HepG2 (cell line): ENCODE results near the gene TTBK1. TPM values are rescaled to one million over a fixed set of nuclear protein-coding genes. Genes with fewer than 3 reads are reported as not detected.

ENCODE experiments used
- ATAC-seq: fragments of 200-7000 bp; cut with Tn5 transposase; 3 replicates; pipeline ENCODE4 v1.9.1; 2020; ENCODE audit warnings: mild to moderate bottlenecking, moderate library complexity
- BruUV-seq: library from RNA; stranded (reverse); fragments of 400-500 nt; replicated peaks from 2 replicates; lab custom pipeline; 2021; lab: Mats Ljungman, UMichigan
- CTCF ChIA-PET: fragments of 300-600 bp; formaldehyde crosslinking; extraction: SDS; loops from one replicate; lab custom pipeline; 2021; ENCODE audit warnings: low total read pairs, inconsistent platforms, low intra/inter-chr PET ratio; lab: Yijun Ruan, JAX
- POLR2A ChIA-PET: fragments of 350-600 bp; sonication (Branson Sonifier 250); formaldehyde crosslinking; loops from one replicate; lab custom pipeline; 2020; ENCODE audit warnings: antibody characterized with exemption, inconsistent platforms; lab: Yijun Ruan, JAX
- DNase-seq: peaks from one replicate; pipeline ENCODE4 v3.0.0-alpha.2; 2015; ENCODE audit warnings: low spot score
- FAIRE-seq: peaks from 3 replicates; lab custom pipeline; 2011; peaks lifted over from hg19 to GRCh38; lab: Jason Lieb, UNC
- H2AFZ ChIP-seq: one replicate; pipeline ENCODE4 v1.6.1; 2011; ENCODE audit warnings: low read length, inconsistent platforms
- H3K27ac ChIP-seq: fragments of 300-600 bp; 3 replicates; pipeline ENCODE4 v1.8.0; 2011; ENCODE audit warnings: mixed run types, mild to moderate bottlenecking, mixed read lengths, low read length, inconsistent platforms; ENCODE audit not compliant: insufficient read depth; ENCODE audit errors: extremely low read length
- H3K27me3 ChIP-seq, 2 experiments: fragments of 200-600 bp in 1 of 2; 2 replicates in 1 of 2; 3 replicates in 1 of 2; pipeline versions ENCODE4 v1.6.0 to v1.8.0; 2011; ENCODE audit warnings: low read length in 2 of 2, mild to moderate bottlenecking in 2 of 2, moderate library complexity in 2 of 2, inconsistent platforms in 1 of 2; ENCODE audit not compliant: insufficient read depth in 2 of 2, control insufficient read depth in 1 of 2
- H3K36me3 ChIP-seq, 2 experiments: fragments of 200-600 bp in 1 of 2; replicated peaks in 1 of 2; 2 replicates in 1 of 2; 3 replicates in 1 of 2; pipeline versions ENCODE4 v1.5.1 to v1.8.0; 2011; ENCODE audit warnings: low read length in 2 of 2, inconsistent platforms in 1 of 2; ENCODE audit not compliant: insufficient read depth in 2 of 2, control insufficient read depth in 1 of 2
- H3K4me1 ChIP-seq: 2 replicates; pipeline ENCODE4 v1.5.1; 2012; ENCODE audit warnings: low read length, inconsistent platforms; ENCODE audit not compliant: insufficient read depth
- H3K4me2 ChIP-seq: 2 replicates; pipeline ENCODE4 v1.6.0; 2011; ENCODE audit warnings: low read depth, low read length, inconsistent platforms
- H3K4me3 ChIP-seq, 3 experiments: fragments of 200-600 bp in 1 of 3; sonication (generic), shearing (Covaris generic) in 1 of 3; replicated peaks in 1 of 3; 2 replicates each; pipeline ENCODE4 v1.5.1; 2011 to 2016; ENCODE audit warnings: low read length in 3 of 3, inconsistent platforms in 2 of 3, low read depth in 2 of 3, mild to moderate bottlenecking in 2 of 3, control low read depth in 1 of 3, mixed read lengths in 1 of 3; ENCODE audit not compliant: insufficient read depth in 1 of 3
- H3K79me2 ChIP-seq: one replicate; pipeline ENCODE4 v1.6.1; 2011; ENCODE audit warnings: low read length, inconsistent platforms; ENCODE audit not compliant: insufficient read depth
- H3K9ac ChIP-seq: 2 replicates; pipeline ENCODE4 v1.6.0; 2011; ENCODE audit warnings: mild to moderate bottlenecking, low read depth, low read length, inconsistent platforms; ENCODE audit not compliant: insufficient read depth
- H3K9me3 ChIP-seq: 2 replicates; pipeline ENCODE4 v1.5.1; 2012; ENCODE audit warnings: mild to moderate bottlenecking, low read length
- H4K20me1 ChIP-seq: 2 replicates; pipeline ENCODE4 v1.6.0; 2011; ENCODE audit warnings: inconsistent platforms, mild to moderate bottlenecking, low read length, moderate library complexity; ENCODE audit not compliant: insufficient read depth
- CREB1 ChIP-seq, 2 experiments: fragments of 450-650 bp in 1 of 2; IDR thresholded peaks; 2 replicates each; pipeline ENCODE4 v1.6.1; 2016 to 2017; ENCODE audit warnings: control low read depth in 1 of 2, mild to moderate bottlenecking in 1 of 2, missing compliant biosample characterization in 1 of 2, missing genetic modification characterization in 1 of 2
- MED8 ChIP-seq: sonication (generic); formaldehyde crosslinking; IDR thresholded peaks from 2 replicates; pipeline ENCODE4 v1.8.1; 2023; ENCODE audit warnings: mild to moderate bottlenecking, missing genetic modification reagents; ENCODE audit not compliant: insufficient replicate concordance
- MEF2D ChIP-seq: sonication (generic); formaldehyde crosslinking; IDR thresholded peaks from 2 replicates; pipeline ENCODE4 v1.5.1; 2020; ENCODE audit warnings: mild to moderate bottlenecking, missing genetic modification reagents
- MLLT10 ChIP-seq: sonication (generic); formaldehyde crosslinking; IDR thresholded peaks from 2 replicates; pipeline ENCODE4 v1.4.0; 2020; ENCODE audit warnings: missing genetic modification reagents
- ZBTB37 ChIP-seq: sonication (generic); formaldehyde crosslinking; IDR thresholded peaks from 2 replicates; pipeline ENCODE4 v1.4.0; 2020; ENCODE audit warnings: mild to moderate bottlenecking, missing genetic modification reagents
- ZNF101 ChIP-seq: sonication (generic); formaldehyde crosslinking; IDR thresholded peaks from 2 replicates; pipeline ENCODE4 v1.4.0; 2020; ENCODE audit warnings: mild to moderate bottlenecking, low read depth, missing genetic modification reagents, borderline replicate concordance
- WGBS: methylation state at CpG from one replicate; pipeline ENCODE4 v1.1.6; 2017; ENCODE audit warnings: low lambda C conversion rate; 5-methylcytosine and 5-hydroxymethylcytosine counted together
- in situ Hi-C: cut with HindIII; loops from 2 replicates; pipeline ENCODE4 v1.10.0; 2017; ENCODE audit warnings: low pct_unique_long_range_greater_than_20kb; ENCODE audit not compliant: extremely low pct_ligation_motif_present
- intact Hi-C: fragments of 100-400 bp; cut with micrococcal nuclease; formaldehyde crosslinking; loops from one replicate; pipeline ENCODE4 v1.10.0; 2022; ENCODE audit not compliant: unreplicated experiment
- polyA plus RNA-seq, 8 experiments: library from polyadenylated mRNA; depleted of rRNA in 3 of 8; stranded (reverse) in 7 of 8; unstranded in 1 of 8; fragments of >200 nt; fragmentation: Illumina TruSeq in 4 of 8; extraction: Trizol in 4 of 8; gene quantifications; 2 replicates each; pipeline versions ENCODE4 v1.2.1 to v1.2.3, GENCODE V29; 2011 to 2016; ENCODE audit warnings: low read depth in 4 of 8, missing spikeins in 1 of 8, mixed read lengths in 1 of 8; ENCODE audit not compliant: insufficient read depth in 1 of 8
- total RNA-seq, 5 experiments: library from RNA; depleted of rRNA; stranded (reverse); fragments of >200 nt; fragmentation: Illumina TruSeq; extraction: Trizol; gene quantifications; 2 replicates each; pipeline ENCODE4 v1.2.3, GENCODE V29; 2016; ENCODE audit warnings: low read depth in 1 of 5

TTBK1 gene
- total and polyA plus RNA-seq, 2 of the 13 experiments (the other 11 are each of a cell fraction or from before 2014, with no cell fraction given): 0.24 to 0.33 TPM

- Histone ChIP-seq H3K4me3 (no peak overlapping the region), H3K9me3 (no peaks in the 10 kb centered on the region), H3K27me3 (no peaks in the 10 kb centered on the region), H2AFZ (no peak overlapping the region), H3K36me3 (no peaks in the 10 kb centered on the region), H3K27ac (no peak overlapping the region), H3K4me2 (no peak overlapping the region), H4K20me1 (no peaks in the 10 kb centered on the region), H3K9ac (no peak overlapping the region), H3K4me1 (peaks cover 96% of the 10 kb centered on the region), H3K79me2 (no peaks in the 10 kb centered on the region)
- TF ChIP-seq MLLT10 (CRISPR knock-in tag) (no peak), ZNF101 (CRISPR knock-in tag) (no peak), CREB1 (IDR thresholded peaks at IDR 0.05) (0 out of 2 replicates have a peak, but pooled peaks have one; percentile 24), CREB1 (CRISPR knock-in tag; IDR thresholded peaks at IDR 0.05) (no peak), ZBTB37 (CRISPR knock-in tag) (no peak), MED8 (peak; percentile 23), MEF2D (CRISPR knock-in tag) (no peak)
- ChIA-PET CTCF (no interaction called here), POLR2A (interaction anchor here (3.8 to 5.2 kb wide), 2 partner anchors 12 to 17 kb away, joined by 28 to 67 read pairs; partner anchors contain the start of gene CRIP3)
- 93% methylated on average over 3 of the region's 3 CpGs for WGBS
- intact Hi-C loops: no loop called here
- FAIRE-seq (no peak), ATAC-seq (no peak), DNase-seq (no peak)
- BruUV-seq: no TSS peak
- in situ Hi-C loops: no loop called here
Observed at GRCh38 chr6:43295456-43295855, 52.2 kb downstream of the TTBK1 start.
